HG03520 (cell line): Measurements from ENCODE around the gene PCK2.
"Not testable (repeated sequence)": the region's sequence is repeated elsewhere in the genome, so short reads cannot be mapped to it uniquely, and the experiment has no call there.

Source experiments
- ATAC-seq: cut with Tn5 transposase; IDR thresholded peaks from one replicate; pipeline ENCODE4 v1.9.1; 2021; ENCODE audit warnings: mild to moderate bottlenecking, moderate library complexity; ENCODE audit not compliant: unreplicated experiment

PCK2 gene

DNA sequence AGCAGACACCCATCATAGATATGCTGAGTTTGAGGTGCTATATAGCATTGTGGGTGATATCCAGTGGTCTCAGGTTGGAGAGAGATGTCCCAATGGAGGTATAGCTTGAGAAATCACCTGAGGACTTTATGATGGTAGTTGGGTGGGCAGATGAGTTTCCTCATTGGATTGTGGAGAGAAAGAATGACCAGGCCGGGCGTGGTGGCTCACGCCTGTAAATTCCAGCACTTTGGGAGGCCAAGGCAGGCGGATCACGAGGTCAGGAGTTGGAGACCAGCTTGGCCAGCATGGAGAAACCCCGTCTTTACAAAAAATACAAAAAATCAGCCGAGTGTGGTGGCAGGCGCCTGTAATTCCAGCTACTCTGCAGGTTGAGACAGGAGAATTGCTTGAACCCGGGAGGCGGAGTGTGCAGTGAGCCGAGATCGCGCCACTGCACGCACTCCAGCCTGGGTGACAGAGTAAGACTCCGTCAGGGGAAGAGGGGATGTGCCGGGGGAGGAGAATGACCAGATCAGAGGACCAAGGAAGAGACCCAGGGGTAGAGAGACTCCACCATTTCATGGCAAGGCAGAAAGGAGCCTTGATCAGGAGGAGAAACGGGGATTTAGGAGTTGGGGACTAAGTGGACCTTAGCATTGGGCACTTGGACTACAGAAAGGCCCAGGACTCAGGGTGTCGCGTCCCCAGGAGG is 757 bp upstream of the PCK2 start:
- no peak for ATAC-seq

DNA sequence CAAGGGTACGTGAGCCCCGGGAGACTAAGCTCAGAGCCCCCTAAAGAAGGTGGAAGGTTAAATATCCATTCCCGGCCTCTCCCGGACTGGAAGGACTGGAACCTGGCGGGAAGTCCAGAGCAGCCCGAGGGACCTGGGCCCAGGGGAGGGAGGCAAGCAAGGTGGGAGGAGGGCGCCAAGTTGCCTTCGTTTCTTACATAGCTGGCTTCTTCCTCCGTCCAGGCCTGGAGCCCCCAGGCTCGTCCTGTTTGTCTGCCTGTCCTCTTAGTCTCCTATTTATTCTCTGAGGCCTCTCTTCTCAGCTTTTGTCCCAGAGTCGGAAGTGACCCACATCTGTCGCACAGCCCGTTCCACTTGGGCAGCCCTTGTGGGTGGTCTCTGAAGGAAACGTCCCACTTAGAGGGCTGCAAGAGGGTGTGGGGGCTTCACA is 745 bp downstream of the PCK2 start:
- ATAC-seq, result no peak

DNA sequence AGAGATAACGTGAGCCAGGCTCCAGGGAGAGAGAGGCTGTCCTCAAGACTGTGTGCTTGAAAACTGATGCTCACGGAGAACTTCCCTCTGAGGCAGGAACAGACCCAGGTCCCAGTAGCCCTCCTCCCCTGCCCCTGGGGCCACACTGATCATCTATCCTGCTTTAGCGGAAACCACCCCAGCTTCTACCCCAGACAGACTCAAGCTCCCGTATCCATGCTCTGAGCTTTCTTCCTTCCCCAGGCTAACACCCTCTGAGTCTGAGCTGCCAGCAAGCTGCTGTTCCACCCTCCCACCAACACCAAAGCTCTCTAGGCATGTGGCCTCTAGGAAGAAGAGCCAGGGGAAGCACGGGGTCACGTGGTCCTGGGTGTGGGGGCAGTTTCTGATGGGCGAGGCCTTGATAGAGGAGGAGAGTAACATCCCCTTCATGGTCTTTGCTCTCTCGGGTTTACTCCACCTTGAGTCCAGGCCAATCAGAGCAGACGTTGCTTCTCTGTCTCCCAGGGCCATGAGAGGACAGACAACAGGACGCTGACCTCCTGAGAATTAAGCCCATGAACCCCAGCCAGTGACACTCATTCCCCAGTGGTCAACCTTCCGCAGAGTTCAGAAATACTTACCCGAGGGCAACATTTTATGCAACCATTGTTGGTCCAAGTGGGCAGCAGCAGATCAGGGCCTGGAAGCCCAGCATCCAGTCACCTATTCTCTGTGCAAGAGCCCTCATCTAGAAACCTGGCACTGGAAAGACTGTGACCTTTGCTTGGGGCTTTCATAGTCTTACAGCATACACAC is 1.4 kb downstream of the PCK2 start:
- peak; percentile 68 for ATAC-seq

DNA sequence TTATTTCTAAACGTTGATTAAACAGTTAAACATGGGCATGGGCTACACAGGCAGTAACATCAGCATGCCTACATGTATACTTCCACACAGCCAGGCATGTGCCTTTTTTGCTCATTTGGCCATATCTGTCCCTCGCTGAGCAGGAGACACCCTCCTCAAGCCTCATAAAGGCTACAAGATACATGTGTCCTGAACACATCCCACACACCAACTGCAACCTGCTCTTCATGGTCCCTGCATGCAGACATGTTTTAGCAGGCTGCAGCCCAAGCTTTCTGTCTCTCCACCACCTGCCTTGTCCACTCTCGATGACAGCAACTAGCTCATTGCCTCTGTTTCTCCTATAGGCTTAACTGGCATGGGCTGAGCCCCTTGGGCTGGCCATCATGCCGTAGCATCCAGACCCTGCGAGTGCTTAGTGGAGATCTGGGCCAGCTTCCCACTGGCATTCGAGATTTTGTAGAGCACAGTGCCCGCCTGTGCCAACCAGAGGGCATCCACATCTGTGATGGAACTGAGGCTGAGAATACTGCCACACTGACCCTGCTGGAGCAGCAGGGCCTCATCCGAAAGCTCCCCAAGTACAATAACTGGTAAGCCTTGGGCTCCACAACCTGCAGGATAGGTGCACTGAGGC is 2.6 kb downstream of the PCK2 start:
- no peak for ATAC-seq

DNA sequence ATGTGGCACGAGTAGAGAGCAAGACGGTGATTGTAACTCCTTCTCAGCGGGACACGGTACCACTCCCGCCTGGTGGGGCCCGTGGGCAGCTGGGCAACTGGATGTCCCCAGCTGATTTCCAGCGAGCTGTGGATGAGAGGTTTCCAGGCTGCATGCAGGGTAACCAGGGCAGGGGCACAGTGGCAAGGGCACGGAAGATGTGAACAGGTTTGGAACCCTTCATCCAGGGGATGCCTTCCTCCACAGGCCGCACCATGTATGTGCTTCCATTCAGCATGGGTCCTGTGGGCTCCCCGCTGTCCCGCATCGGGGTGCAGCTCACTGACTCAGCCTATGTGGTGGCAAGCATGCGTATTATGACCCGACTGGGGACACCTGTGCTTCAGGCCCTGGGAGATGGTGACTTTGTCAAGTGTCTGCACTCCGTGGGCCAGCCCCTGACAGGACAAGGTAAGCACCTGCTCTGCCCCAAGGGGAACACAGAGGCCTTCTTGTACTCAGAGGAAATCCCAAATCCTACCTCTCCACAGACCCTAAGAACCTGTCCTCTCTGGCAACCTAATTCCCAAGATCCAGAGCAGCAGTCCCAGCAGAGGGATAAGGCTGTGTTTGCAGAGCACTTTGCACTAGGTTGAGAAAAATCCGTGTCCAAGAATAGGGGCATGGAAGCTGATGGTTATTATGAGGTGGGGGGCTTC is 4.3 kb downstream of the PCK2 start:
- ATAC-seq, result no peak

DNA sequence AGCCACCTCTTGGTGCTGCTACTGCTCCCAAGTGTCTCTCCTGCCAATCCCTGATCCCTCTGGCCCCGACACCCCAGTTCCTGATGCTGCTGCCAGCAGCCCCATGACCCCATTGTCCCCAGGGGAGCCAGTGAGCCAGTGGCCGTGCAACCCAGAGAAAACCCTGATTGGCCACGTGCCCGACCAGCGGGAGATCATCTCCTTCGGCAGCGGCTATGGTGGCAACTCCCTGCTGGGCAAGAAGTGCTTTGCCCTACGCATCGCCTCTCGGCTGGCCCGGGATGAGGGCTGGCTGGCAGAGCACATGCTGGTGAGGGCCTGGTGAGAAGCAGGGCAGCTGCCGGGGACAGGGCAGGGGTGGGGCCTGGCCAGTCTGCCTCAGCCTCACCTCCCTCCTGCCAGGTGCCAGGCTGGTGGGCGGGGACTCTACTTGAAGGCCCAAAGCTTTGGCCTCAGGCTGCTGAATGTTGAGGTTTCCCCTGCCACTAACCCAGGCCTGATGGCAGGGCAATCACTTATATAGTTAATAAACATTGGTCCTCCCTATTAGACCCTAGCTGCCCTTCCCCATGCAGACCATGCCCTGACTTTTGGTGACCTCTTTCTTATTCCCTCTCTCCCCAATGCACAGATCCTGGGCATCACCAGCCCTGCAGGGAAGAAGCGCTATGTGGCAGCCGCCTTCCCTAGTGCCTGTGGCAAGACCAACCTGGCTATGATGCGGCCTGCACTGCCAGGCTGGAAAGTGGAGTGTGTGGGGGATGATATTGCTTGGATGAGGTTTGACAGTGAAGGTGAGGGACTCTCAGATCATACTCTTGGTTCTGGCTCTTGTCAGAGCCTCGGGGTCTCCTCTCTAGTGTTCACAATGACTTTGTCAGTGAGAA is 5.1 kb downstream of the PCK2 start:
- ATAC-seq, result no peak

DNA sequence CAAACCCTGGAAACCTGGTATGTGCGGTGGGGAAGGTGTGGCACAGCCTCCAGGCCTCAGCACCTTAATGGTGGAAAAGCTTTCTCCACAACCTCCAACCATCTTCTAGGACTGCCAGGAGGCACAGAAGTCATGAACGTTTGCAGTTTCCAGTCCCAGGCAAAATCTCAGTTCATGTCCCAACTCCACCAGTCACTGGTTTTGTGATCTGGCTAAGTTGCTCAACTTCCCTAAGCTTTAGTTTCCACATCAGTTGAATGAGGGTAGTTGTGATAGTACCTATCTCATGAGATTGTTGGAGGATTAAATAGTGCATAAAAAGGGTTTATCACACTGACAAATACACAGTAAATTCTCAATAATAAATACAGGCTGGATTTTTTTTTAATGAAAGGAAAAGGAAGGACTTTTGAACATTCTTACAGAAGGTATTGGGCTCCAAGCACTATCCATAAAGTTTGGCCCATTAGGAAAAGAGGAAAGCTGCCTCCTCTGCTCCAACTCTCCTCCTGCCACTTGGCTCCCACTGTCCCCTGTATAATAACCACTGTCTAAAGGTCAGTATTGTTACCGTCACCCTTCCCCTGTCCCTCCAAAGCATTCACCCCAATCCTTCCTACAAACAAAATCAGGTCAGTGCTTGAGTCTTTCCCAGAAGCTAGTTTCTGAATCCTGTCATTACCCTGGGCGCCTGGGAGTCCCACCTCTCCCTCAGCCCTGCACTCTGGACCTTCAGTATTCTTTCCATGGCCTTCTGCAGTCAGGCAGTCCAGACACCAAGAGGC is 6.3 kb downstream of the PCK2 start:
- ATAC-seq, result no peak

DNA sequence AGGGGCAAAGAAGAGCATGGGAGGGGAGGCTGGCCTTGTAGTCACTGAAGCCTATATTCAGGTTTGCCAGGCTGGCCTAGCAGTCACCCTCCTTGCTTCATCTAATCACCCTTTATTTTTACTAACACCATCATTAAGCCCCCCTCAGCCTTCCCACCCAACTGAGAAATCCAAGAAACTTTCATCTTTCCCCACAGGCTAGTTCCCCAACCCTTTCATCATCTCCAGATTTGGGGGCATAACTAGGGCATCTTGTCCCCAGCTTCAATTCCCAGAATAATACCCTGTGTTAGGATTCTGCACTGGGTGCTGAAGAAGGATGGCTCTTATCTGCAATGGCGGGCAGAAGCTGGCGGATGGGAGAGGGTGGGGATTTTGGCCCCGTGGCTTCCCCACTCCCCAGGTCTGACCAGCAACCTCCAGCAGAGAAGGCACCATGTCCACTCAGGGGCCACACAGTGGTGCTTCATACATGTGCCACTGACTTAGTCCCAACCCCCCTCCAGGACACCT is 6.9 kb downstream of the PCK2 start:
- ATAC-seq, result no peak

DNA sequence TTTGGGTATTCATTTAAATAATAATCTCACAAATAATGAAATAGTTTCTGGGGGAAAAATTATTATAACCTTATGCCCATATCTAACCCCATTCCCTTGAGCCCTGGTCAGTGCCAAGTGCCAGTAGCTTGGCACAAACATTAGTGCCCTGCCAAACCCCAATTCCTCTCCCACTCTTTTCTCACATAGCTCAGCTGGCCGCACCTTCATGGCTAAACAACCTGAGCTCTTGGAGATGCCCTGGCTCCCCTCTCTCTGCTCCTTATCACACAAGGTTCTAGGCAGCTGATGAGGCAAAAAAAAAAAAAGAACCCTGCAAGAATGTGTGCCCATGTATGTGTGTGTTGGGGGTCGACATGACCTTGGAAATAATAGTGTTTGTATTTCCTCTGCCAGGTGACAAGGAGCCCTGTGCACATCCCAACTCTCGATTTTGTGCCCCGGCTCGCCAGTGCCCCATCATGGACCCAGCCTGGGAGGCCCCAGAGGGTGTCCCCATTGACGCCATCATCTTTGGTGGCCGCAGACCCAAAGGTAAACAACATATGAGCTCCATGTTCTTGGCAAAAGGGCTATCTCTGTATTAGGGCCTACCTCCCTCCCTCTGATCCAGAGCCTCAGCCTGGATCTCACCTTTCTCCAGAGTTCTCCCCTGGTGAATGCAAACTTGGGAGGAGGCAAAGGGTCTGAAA is 8.4 kb downstream of the PCK2 start:
- no peak for ATAC-seq

DNA sequence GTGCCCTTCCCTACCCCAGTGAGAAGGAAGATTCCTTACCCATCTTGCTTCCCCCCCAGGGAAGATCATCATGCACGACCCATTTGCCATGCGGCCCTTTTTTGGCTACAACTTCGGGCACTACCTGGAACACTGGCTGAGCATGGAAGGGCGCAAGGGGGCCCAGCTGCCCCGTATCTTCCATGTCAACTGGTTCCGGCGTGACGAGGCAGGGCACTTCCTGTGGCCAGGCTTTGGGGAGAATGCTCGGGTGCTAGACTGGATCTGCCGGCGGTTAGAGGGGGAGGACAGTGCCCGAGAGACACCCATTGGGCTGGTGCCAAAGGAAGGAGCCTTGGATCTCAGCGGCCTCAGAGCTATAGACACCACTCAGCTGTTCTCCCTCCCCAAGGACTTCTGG is 9.3 kb downstream of the PCK2 start:
- no peak for ATAC-seq

DNA sequence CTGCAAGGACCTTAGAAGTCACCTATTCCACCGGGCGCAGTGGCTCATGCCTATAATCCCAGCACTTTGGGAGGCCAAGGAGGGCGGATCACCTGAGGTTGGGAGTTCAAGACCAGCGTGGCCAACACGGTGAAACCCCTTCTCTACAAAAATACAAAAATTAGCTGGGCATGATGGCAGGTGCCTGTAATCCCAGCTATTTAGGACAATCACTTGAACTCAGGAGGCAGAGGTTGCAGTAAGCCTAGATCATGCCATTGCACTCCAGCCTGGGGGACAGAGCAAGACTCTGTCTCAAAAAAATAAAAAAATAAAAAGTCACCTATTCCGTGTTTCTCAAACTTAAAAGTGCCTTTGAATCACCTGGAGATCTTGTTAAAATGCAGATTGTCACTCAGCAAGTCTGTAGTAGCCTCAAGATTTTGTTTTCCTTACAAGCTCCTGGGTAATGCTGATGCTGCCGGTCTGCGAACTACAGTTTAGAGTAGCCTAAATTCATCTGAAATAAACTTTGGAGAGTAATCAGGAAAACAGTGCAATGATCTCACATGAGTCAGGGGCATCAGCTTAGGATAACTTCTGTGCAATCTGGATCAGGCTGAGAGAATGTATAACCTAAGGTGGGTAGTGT is 11.6 kb downstream of the PCK2 start:
- ATAC-seq, result not testable (repeated sequence)

DNA sequence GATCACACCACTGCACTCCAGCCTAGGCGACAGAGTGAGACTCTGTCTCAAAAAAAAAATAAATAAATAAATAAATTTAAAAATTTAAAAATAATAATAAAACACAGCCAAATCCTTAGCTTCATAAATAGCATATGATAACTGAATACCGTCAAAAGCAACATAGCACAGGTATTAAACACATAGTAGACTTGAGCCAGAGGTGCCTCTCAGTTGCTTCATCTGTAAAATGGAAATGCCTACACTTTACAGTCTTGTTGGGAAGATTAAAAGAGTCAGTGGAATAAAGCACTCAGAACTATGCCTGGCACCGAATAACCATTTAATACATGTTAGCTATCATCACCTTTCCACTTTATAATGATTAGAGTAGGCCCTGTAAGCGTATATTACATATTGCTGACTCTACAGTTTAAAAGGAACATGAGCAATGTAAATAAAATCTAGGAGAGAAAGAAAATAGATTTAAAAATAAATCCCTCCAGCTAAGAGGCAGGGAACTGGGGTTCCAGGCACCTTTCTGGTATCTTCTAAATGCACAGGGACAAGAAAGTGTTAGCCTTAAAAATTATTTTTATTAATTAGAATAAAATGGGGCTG is 12.7 kb downstream of the PCK2 start:
- ATAC-seq, result no peak

DNA sequence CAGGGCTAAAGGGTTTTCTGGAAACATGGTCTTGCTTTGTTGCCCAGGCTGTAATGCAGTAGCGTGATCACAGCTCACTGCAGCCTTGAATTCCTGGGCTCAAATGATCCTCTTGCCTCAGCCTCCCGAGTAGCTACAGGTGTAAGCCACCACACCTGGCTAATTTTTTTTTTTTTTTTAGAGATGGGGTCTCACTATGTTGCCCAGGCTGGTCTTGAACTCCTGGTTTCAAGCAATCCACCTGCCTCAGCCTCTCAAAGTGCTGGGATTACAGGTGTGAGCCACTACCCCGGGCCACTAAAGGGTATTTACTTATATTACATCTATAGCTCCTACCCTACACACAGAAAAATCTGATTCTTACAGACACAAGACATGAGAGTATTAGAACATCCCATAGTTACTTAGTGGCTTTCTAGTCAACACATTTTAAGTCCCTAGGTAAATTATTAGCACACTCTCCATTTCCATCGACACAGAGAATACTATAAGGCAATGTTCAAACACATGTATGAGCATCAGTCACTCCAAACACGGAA is 14.3 kb downstream of the PCK2 start:
- no peak for ATAC-seq

DNA sequence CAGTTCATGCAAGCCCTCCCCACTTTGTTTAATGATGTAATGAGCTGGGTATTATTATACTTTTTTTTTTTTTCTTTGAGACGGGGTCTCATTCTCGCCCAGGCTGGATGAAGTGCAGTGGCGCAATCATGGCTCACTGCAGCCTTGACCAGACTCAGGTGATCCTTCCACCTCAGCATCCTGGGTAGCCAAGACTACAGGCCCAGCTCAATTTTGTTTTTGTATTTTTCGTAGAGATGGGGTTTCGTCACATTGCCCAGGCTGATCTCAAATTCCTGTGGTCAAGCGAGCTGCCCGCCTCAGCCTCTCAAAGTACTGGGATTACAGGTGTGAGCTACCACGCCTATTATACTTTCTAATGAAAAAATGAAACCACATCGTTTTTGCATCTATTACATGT is 15.9 kb downstream of the PCK2 start:
- no peak for ATAC-seq

DNA sequence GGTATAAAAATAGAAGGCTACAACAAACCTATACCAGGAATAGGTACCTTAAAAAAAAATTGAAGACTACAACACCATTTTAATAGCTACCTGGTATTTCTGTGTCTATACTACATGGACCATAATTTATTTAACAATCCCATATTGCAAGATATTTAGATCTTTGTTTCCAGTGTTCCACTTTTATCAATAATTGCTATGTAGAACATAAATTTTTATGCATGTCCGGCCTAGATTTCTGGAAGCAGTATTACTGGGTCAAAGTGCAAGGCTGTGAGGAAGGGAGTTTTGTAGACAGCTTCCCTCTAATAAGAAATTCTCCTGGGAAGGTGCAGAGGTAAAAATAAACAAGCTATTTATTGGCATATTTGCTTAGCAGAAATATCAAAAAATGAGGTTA is 16.4 kb downstream of the PCK2 start:
- ATAC-seq, result no peak

DNA sequence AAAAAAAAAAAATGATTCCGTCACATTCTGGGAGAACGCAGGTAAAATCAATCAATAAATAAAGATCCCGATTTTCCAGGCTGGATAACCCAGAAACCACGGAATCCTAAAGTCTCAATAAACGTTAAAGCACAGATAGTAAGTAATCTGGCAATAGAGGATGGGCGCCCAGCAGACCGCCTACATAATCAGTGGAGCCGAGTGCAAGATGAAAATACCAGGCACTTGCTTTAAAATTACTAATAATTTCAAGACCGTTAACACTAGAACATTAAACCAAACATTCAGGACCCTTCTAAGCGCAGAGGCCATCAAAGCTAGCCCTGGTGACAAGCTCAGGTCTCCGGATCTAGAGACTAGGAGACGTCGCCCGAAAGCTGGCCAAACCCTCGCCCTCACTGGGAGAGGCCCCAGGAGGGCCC is 19.3 kb downstream of the PCK2 start:
- ATAC-seq, result no peak

DNA sequence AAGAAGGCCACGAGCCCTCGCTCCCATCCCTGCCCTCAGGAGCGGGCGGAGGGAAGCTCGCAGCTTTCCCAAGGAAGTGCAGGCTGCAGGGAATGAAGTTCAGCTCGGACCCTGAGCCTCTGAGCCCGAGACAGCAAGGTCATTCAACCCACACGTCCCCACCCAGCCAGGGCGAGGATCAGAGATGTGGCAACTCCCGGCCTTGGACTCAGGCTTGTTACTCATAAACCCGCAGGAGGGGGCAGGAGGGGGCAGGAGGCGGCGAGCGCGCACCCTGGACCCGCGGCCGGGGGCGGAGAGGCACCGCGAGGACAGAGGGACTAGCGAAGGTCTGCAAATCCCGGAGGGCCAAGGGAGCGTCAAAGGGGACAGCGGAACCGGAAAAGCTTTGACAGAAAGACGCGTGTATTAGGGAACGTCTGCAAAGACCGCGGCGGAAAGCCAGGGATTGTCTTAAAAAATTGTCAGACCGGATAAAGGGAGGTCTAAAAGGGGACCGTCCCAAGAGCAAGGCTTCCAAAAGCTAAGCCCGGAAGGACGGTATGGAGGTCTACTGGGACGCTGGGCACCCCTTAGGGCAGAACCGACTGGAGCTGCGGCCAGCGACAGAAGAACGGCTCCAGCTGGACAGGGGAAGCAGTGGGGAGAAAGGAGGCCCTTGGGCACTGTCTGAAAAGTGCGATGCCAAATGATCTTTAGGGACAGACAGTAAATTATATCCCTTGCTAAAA is 19.9 kb downstream of the PCK2 start:
- peak; percentile 18 for ATAC-seq
